Panc1 (cell line): ENCODE results near the gene UBAP1. TPM values are rescaled to one million over a fixed set of nuclear protein-coding genes. Genes with fewer than 3 reads are reported as not detected.
A peak's percentile ranks its signal among the peaks of the same experiment; 100 is the strongest.

ENCODE experiments used
- ATAC-seq: fragments of 200-7000 bp; cut with Tn5 transposase; 2 replicates; pipeline ENCODE4 v1.9.1; 2020; ENCODE audit warnings: mild to moderate bottlenecking, moderate library complexity
- BruUV-seq: library from RNA; stranded (reverse); fragments of 400-500 nt; replicated peaks from 2 replicates; lab custom pipeline; 2021; lab: Mats Ljungman, UMichigan
- CTCF ChIA-PET: fragments of 300-600 bp; sonication (Branson Sonifier 250); formaldehyde crosslinking; loops from one replicate; lab custom pipeline; 2022; ENCODE audit warnings: antibody characterized with exemption; lab: Charles Lee
- POLR2A ChIA-PET: fragments of 300-600 bp; sonication (Branson Sonifier 250); formaldehyde crosslinking; loops from one replicate; lab custom pipeline; 2022; ENCODE audit warnings: antibody characterized with exemption; lab: Charles Lee
- DNase-seq: peaks from one replicate; pipeline ENCODE4 v3.0.0-alpha.2; 2010; ENCODE audit warnings: low read depth, low spot score
- H3K27ac ChIP-seq: 2 replicates; pipeline ENCODE4 v1.5.1; 2011; ENCODE audit warnings: mild to moderate bottlenecking, low read length, inconsistent platforms
- H3K27me3 ChIP-seq: fragments of 200-500 bp; sonication (Bioruptor generic); 2 replicates; pipeline ENCODE4 v1.6.0; 2014; ENCODE audit warnings: low read length, inconsistent platforms; ENCODE audit not compliant: control insufficient read depth, insufficient read depth
- H3K36me3 ChIP-seq: fragments of 200-500 bp; sonication (Bioruptor generic); 2 replicates; pipeline ENCODE4 v1.5.1; 2014; ENCODE audit warnings: inconsistent platforms, mild to moderate bottlenecking, low read length, moderate library complexity; ENCODE audit not compliant: control insufficient read depth, insufficient read depth
- H3K4me1 ChIP-seq: 2 replicates; pipeline ENCODE4 v1.5.1; 2011; ENCODE audit warnings: inconsistent platforms, mild to moderate bottlenecking, low read length, moderate library complexity; ENCODE audit not compliant: control insufficient read depth, insufficient read depth
- H3K4me3 ChIP-seq, 2 experiments: 2 replicates each; pipeline ENCODE4 v1.5.1; 2011 to 2012; ENCODE audit warnings: low read depth in 2 of 2, low read length in 2 of 2, mild to moderate bottlenecking in 2 of 2, inconsistent platforms in 1 of 2, moderate library complexity in 1 of 2
- H3K9me3 ChIP-seq: fragments of 200-500 bp; sonication (Bioruptor generic); 2 replicates; pipeline ENCODE4 v1.5.1; 2014; ENCODE audit warnings: low read depth, mild to moderate bottlenecking, inconsistent platforms, low read length, moderate library complexity; ENCODE audit not compliant: control insufficient read depth, insufficient read depth
- POLR2AphosphoS5 ChIP-seq: IDR thresholded peaks from 2 replicates; pipeline ENCODE4 v1.6.1; 2012; ENCODE audit warnings: mild to moderate bottlenecking, low read depth, low read length, moderate library complexity
- REST ChIP-seq, 2 experiments: IDR thresholded peaks; 2 replicates each; pipeline ENCODE4 v1.6.1; 2011 to 2012; ENCODE audit warnings: low read depth in 2 of 2, control low read depth in 1 of 2, low read length in 1 of 2, mild to moderate bottlenecking in 1 of 2, moderate library complexity in 1 of 2; ENCODE audit not compliant: insufficient read depth in 1 of 2
- SIN3A ChIP-seq: IDR thresholded peaks from 2 replicates; pipeline ENCODE4 v1.6.1; 2012; ENCODE audit warnings: low read depth, mild to moderate bottlenecking, low read length, moderate library complexity, borderline replicate concordance; ENCODE audit not compliant: insufficient read depth
- TCF7L2 ChIP-seq: IDR thresholded peaks from 2 replicates; pipeline ENCODE4 v1.6.1; 2011; ENCODE audit warnings: mild to moderate bottlenecking, low read depth, low read length, inconsistent platforms
- in situ Hi-C: cut with HindIII; loops from 2 replicates; pipeline ENCODE4 v1.10.0; 2016; ENCODE audit warnings: low sequenced_read_pairs, low pct_unique_long_range_greater_than_20kb
- intact Hi-C: fragments of 100-400 bp; cut with micrococcal nuclease; formaldehyde crosslinking; loops from one replicate; pipeline ENCODE4 v1.10.0; 2022; ENCODE audit not compliant: unreplicated experiment
- total RNA-seq: library from RNA; stranded (reverse); gene quantifications from one replicate; pipeline ENCODE4 v1.2.1, GENCODE V29; 2021; ENCODE audit not compliant: unreplicated experiment
- TF ChIP-seq, protein P1 (sequence below): fragments of 450-650 bp; IDR thresholded peaks from 2 replicates; pipeline ENCODE4 v1.5.1; 2017; ENCODE audit warnings: mild to moderate bottlenecking

UBAP1 gene
- total RNA-seq, 1 experiment from 2014 or later: 55.3 TPM

DNA sequence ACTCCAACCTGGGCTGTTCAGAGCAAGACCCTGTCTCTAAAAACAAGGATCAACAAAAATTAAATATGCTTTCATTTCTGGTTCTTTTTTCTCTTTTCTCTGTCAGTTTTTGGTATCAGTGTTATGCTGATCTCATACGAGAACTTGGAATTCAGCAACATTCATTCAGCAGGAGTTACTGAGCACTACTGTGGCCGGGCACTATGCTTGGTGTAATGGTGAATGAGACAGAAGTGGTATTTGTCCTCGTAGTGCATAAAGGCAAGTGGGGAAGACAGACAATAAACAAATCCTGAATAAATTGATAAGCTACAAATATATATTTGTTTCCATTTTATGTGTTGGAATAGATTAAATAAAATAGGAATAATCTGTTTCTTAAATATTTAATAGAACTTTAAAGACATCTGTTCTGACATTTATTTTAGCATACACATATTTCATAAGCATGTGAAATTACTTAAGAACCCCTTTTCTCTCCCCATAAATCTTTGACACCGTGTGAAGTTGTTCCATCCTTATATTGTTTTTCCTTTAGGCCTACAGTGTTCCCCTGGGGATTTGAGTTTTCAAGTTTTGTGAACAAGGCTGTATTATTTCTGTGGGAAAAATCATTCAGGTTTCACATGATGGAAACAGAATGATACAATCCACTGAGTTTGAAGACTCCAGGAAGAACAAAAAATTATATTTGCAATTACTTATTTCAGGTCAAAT lies 24.6 kb downstream of the UBAP1 start:
- CTCF ChIA-PET: interaction anchor here (0.5 kb wide), 1 partner anchor 9 kb away, joined by 4 read pairs; no protein-coding TSS in a partner anchor

DNA sequence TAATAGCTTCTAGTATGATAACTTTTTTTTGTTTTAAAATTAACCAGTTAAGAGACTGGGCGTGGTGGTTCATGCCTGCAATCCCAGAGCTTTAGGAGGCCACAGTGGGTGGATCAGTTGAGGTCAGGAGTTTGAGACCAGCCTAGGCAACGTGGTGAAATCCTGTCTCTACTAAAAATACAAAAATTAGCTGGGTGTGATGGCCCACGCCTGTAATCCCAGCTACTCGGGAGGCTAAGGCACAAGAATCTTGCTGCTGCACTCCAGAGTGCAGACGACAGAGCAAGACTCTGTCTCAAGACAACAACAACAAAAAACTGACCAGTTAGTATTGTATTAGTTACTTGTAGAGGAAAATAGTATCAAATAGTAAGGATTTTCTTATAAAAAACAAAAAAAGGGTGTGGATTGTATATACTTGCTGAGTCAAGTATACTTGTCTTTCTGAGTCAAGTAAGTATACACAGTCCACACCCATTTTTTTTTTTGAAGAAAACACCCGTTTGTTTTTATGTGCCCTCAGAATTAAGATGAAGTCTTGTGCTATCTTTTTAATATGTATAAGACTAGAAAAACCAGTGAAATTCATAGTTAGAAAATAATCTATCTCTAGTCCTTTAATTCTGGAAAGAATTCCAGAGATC lies 25.3 kb downstream of the UBAP1 start:
- intact Hi-C loops (no loop called here), in situ Hi-C loops (no loop called here)
- POLR2A ChIA-PET: no interaction called here
- CTCF ChIA-PET: interaction anchor here (0.5 kb wide), 1 partner anchor 8 kb away, joined by 4 read pairs; no protein-coding TSS in a partner anchor
- H3K4me3 ChIP-seq: no peak overlapping the region
- no peak overlapping the region for H3K27ac ChIP-seq
- H3K4me1 ChIP-seq: no peaks in the 10 kb centered on the region
- DNase-seq (no peak), ATAC-seq (no peak)
- TF ChIP-seq REST (IDR thresholded peaks at IDR 0.05; ENCODE audit: insufficient read depth in 1 of 2, low read depth in 2 of 2, low read length in 1 of 2) (no peak), TCF7L2 (no peak), POLR2AphosphoS5 (no peak), SIN3A (no peak)
- TF ChIP-seq, protein P1, sequence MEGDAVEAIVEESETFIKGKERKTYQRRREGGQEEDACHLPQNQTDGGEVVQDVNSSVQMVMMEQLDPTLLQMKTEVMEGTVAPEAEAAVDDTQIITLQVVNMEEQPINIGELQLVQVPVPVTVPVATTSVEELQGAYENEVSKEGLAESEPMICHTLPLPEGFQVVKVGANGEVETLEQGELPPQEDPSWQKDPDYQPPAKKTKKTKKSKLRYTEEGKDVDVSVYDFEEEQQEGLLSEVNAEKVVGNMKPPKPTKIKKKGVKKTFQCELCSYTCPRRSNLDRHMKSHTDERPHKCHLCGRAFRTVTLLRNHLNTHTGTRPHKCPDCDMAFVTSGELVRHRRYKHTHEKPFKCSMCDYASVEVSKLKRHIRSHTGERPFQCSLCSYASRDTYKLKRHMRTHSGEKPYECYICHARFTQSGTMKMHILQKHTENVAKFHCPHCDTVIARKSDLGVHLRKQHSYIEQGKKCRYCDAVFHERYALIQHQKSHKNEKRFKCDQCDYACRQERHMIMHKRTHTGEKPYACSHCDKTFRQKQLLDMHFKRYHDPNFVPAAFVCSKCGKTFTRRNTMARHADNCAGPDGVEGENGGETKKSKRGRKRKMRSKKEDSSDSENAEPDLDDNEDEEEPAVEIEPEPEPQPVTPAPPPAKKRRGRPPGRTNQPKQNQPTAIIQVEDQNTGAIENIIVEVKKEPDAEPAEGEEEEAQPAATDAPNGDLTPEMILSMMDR: no peak
- H3K27me3 ChIP-seq: no peaks in the 10 kb centered on the region
- H3K9me3 ChIP-seq: no peaks in the 10 kb centered on the region
- BruUV-seq: no TSS peak
- no peaks in the 10 kb centered on the region for H3K36me3 ChIP-seq

More for the DNA sequence above, 24.6 kb downstream of the UBAP1 start:
- H3K4me3 ChIP-seq: no peak overlapping the region
- no peaks in the 10 kb centered on the region for H3K9me3 ChIP-seq
- in situ Hi-C loops: no loop called here
- POLR2A ChIA-PET: no interaction called here
- no peak overlapping the region for H3K27ac ChIP-seq
- TSS peak; percentile 27 for BruUV-seq
- DNase-seq: no peak
- no peaks in the 10 kb centered on the region for H3K36me3 ChIP-seq
- no peak for ATAC-seq
- no peaks in the 10 kb centered on the region for H3K4me1 ChIP-seq
- H3K27me3 ChIP-seq: no peaks in the 10 kb centered on the region
- intact Hi-C loops: no loop called here
- TF ChIP-seq, protein P1: no peak
- TF ChIP-seq POLR2AphosphoS5 (no peak), REST (IDR thresholded peaks at IDR 0.05; ENCODE audit: insufficient read depth in 1 of 2, low read depth in 2 of 2, low read length in 1 of 2) (no peak), TCF7L2 (no peak), SIN3A (no peak)
